Activated CD4-positive, CD25-positive, alpha-beta regulatory T cell treated with anti-CD3 and anti-CD28 coated beads, Interleukin-2, amount 50 U/mL, for 16 hours (primary cell): Measurements from ENCODE around the gene EDEM2.
"Not testable (repeated sequence)": the region's sequence is repeated elsewhere in the genome, so short reads cannot be mapped to it uniquely, and the experiment has no call there.

Experiments used
- DNase-seq: peaks from one replicate; pipeline ENCODE4 v3.0.0-alpha.2; 2020; ENCODE audit warnings: low read depth, low spot score

EDEM2 gene

DNA sequence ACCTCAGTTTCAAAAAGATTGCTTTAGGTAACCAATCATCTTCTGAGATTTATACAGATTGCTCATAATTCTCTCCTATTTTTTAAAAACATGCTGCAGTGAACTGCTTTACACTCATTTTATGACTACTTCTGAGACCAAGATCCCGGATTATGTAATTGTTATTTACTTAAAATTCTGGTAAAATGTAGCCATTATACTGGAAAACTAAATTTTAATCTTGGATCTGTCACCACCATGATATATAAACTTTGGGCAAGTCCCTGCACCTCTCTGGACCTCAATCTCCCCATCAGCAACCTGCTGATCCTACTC, 24.3 kb upstream of the EDEM2 start:
- no peak for DNase-seq

DNA sequence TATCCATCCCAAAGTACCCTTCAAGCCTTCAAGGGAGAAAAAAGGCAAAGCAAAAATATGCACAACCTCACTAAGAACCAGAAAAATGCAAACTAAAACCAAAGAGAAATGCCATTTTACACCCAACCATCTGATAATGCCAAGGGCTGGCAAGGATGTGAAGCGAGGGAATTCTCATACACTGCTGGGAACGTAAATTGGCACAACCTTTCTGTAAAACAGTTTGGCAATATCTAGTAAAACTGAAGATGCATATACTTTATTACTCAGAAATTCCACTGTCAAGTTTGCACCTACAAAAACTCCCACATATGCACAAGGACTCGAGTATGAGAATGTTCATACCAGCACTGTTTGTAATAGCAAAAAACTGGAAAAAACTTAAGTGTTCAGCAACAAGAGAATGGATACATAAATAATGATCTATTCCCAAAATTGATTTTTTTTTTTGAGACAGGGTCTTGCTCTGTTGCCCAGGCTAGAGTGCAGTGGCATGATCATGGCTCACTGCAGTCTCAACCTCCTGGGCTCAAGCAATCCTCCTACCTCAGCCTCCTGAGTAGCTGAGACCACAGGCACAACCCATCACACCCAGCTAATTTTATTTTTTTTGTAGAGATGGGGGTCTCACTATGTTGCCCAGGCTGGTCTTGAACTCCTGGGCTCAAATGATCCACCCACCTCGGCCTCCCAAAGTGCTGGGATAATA, 21.7 kb upstream of the EDEM2 start:
- not testable (repeated sequence) for DNase-seq

DNA sequence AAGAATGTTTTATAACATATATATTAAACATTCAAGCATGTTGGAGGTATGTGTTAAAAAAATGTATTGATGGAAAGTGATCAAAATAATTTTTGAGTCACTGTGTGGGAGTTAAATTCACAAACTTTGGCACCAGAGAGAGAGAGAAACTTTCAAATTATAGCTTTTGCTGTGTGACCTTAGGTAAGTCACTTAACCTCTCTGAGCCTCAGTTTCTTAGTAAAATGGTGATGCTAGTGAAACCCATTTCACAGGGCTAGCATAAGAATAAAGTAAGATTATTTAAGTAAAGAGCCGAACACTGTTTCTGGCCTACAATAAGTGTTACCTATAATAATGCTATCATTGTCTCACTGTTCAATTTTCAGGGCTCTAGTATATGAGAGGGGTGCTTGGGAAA, 20.7 kb upstream of the EDEM2 start:
- no peak for DNase-seq

DNA sequence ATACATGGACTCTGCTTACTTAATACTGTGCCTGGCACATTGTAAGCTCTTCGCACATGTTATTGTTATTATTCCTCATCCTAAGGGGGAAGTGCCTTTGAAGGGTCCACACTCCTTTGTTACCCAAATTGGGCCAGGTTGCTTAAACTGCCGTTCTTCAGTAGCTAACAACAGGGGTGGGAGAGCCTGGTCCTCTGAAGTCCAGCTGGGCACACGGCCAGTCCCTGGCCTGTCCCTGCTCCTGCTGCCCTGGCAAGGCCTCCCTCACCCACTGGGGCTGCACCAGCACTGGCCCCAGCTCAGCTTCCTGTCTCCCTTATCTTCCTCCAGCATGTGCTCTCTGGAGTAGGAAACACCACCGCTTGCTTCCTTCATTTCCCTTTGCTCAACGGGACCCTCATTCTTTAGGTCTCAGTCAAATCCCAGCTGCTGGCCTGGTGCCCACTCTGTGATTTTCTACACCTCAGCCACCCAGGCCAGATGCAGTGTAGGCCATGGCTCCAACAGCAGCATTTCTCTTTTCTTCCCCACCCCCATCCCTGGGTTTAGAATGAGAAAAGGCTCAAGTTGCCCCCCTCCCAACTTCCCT, 19.2 kb upstream of the EDEM2 start:
- no peak for DNase-seq

DNA sequence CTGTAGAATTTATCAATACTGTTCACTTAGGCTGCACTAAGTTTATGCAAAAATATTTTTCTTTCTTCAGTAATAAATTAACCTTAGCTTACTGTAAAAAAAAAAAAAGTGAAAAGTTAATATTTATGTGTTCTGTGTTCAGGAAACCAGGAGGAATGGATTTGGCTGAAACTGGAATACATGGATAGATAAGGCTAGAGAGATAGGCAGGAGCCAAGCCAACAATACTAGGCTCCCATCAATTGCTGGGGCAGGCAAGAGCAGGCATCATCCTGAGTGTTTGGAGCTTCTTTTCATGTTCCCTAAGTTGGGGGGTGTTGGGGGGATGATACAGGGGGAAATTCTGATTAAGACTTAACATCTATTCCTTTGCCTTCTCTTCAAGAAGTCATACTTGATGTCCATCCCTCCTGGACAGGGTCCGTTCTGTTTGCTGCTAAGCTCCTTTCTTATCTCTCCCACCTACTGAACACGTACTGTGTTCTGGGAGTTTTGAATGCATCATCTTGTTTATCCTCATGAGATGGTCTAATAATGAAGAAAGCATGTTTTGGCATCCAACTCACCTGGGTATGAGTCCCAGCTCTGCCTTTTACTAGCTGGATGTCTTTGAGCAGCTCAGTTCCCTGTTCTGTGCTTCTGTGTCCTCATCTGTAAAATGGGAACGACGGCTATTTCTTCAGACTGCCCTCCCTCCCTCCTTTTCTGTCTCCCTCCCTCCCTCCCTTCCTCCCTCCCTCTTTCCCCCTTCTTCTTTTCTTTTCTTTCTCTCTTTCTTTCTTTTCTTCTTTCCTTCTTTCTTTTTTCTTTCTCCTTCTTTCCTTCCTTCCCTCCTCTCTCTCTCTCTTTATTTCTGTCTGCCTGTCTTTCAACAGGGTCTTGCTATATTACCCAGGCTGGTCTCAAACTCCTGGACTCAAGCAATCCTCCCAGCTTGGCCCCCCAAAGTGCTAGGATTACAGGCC, 18.4 kb upstream of the EDEM2 start:
- no peak for DNase-seq

DNA sequence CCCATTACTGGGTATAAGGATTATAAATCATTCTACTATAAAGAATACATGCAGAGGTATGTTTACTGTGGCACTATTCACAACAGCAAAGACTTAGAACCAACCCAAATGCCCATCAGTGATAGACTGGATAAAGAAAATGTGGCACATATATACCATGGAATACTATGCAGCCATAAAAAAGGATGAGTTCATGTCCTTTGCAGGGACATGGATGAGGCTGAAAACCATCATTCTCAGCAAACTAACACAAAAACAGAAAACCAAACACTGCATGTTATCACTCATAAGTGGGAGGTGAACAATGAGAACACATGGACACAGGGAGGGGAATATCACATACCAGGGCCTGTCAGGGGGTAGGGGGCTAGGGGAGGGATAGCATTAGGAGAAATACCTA, 17.4 kb upstream of the EDEM2 start:
- DNase-seq, result not testable (repeated sequence)

DNA sequence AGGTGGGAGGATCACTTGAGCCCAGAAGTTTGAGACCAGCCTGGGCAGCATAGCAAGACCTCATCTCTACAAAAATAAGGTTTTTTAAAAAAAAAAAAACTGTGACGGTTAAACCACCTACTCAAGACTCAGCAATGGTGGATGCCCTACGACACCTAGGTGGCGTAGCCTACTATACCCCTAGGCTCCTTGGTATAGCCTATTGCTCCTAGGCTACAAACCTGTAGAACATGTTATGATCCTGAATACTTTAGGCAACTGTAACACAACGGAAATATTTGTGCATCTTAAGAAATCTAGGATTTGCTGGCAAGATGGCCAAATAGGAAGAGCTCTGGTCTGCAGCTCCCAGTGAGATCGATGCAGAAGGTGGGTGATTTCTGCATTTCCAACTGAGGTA, 13.2 kb upstream of the EDEM2 start:
- DNase-seq, result not testable (repeated sequence)

DNA sequence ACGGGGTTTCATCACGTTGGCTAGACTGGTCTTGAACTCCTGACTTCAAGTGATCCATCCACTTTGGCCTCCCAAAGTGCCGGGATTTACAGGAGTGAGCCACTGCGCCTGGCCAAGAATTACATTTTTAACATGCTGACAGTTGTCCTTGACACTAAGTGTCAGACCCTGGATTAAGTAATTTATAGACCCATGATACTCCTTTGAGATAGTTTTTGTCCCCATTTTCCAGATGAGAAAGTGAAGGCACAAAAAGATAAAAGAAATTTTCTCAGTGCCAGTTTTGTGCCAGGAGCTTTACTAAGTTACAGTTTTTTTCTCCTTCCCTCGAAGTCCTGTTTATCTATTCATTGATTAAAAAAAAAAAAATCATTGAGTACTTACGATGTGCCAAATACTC, 9.8 kb upstream of the EDEM2 start:
- DNase-seq, result no peak

DNA sequence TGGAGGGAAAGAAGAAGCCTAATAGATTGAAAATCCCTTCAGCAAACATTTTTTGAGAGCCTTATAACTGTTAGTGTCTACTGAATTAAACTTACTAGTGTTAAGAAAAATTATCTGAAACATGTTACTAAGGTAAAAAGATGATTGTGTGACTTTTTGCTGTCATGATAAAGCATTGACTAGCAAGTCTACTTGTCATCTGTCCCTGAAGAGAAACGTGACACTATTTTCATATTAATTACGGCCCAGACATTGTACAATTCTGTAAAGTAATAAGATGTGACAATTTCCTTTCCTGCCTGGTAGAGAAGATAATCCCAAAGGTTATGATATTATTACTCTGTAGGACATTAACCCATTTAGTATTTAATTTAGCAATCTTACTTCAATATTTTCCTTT, 8.8 kb upstream of the EDEM2 start:
- DNase-seq, result no peak

DNA sequence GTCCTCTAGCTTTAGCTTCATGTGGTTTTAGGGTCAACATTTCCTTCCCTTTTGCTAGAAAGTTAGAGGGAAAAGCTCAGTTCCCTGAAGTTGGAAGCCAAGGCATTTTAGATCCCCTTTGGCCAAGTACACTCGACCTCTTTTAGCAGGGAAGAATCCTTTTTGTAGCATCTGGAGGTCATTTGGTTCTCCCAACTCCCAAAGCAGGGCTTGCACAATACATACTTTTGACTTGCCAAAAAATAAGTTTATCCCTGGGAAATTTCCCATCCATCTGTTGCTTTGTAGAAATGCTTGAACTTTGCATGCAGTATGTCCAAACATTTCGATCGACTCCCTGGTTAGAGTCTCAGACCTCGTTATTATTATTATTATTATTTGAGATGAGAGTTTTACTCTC, 4.6 kb upstream of the EDEM2 start:
- DNase-seq, result no peak

DNA sequence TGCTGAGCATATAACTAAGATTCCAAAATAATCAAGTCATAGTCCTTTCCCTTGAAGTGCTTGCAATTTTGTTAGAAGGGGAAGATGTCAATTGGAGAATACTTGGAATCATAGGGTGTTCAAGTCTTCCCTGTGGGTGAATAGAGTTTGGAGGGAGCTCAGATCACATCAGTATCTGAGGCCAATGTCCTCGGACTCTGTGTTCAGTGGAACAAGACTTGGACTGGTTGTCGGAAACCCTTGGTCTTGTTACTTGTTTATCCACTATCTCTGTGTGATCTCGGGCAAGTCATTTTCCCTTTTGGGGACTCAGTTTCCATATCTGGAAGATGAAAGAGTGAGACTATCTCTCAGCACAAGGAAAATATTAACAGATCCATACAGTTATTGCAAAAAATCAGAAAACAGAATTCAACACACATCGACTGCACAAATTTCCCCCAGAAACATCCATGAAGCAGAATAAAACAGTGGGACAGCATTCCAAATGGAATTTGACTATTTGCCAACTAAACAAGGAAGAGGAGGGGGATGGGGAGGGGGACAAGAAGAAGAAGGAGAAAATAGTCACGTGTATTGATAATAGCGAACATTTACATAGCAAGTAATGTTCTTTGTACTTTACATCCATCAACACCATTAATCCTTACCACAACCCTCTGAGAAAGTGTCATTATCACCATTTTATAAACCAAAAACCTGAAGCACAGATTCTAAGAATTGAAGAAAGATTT, 3.9 kb upstream of the EDEM2 start:
- DNase-seq, result no peak

DNA sequence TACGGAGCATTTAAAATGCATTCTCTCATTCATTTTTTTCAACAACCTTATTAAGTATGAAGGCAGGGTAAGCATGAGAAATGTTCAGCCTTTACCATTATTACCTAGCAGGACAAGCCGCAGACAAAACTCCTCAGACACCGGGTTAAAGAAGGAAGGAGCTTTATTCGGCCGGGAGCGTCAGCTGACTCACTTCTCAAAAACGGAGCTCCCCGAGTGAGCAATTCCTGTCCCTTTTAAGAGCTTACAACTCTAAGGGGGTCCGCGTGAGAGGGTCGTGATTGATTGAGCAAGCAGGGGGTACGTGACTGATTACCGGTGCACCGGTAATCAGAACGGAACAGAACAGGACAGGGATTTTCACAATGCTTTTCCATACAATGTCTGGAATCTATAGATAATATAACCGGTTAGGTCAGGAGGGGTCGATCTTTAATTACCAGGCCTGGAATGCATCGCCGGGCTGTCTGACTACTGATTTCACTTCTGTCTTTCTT, 487 bp upstream of the EDEM2 start:
- not testable (repeated sequence) for DNase-seq

DNA sequence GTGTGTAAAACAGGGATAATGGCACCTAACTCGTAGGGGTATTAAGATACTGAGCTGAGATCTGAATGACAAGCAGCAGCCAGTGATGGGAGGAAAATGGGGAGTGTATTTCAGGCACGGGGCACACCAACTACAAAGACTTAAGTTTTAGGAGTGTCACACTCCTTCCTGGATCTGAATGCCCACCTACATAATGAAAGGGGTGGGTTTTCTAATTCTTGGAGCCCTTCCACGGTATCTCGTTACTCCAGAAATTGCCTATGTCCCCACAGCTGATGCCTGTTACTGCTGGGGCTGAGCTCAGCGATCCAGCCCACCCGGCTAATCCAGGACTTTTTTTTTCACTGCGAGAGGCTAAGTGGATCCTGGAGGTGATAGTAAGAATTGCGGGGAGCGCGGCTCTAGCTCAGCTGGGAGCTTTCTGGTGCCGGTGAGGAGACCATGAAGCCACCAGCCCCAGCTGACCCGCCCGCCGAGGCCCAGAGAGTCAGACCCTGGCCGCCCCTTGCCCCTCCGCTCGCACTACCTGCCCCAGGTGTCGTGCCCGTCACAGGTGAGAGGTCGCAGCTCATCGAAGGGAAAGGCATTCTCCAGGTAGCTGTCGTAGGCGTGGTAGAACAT, 727 bp downstream of the EDEM2 start:
- DNase-seq, result no peak

DNA sequence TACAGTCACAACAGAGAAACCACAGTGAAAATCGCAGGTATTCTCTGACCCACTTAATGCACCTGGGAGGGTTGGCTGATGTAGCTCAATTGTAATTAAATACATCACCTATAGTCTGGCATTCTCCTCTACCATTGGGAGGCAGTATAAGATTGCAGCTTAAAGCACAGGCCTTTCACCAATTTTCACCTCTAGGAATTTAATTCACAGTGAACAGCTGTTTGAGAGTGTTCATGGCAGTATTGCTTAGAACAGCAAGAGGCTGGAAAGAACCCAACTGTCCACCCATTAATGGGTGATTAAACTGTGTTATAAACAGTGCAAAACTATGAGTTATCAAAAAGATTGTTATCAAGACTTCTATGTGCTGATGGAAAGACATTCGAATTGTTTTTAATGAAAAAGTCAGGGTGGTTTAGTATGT, 2.0 kb downstream of the EDEM2 start:
- no peak for DNase-seq

DNA sequence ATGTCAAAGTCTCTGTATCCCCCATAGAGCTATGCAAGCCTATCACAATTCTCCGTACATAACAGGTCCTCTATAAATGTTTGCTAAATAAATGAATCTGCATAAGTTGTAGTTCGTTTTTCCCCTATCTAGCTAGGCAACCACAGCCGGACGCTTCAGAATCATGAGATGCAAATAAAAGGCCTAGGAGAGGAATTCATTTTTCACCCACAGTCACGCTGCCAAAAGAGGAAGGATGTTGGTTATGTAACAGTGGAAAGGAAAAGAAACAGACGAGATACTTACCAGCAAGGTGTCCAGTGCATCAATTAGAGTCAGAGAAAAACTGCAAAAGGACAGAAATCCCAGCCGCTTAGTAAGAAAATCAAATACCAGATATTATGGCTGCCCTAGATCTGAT, 2.4 kb downstream of the EDEM2 start:
- DNase-seq, result no peak

DNA sequence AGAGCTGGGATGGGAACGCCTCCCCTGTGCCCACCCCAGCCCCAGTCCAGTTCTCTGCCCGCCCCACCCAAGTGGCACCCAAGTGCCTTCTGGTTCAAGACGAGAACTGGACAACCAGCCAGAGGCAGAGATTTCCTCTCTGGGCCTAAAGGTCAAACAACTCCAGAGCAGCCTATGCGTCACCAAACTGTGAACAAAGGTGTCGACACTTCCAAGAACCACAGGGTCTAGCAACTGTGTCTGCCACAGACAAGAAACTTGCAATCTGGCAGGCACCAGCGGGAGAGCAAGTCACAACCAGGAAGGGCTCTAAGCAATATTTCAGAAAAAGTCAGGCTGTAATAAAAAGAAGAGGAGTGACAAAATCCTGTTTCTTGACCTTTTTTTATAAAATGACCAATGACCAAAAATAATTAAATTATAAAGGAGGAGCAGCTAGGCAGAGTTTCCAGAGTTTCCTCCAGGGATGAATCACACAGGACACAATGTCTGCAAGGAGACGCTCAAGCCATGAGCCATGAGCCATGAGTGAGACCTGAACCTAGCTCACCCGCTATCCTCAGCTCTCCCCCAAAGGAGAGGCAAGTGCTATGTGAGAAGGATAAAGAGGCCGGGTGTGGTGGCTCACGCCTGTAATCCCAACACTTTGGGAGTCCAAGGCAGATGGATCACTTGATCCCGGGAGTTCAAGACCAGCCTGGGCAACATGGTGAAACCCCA, 11.1 kb downstream of the EDEM2 start:
- DNase-seq, result no peak

DNA sequence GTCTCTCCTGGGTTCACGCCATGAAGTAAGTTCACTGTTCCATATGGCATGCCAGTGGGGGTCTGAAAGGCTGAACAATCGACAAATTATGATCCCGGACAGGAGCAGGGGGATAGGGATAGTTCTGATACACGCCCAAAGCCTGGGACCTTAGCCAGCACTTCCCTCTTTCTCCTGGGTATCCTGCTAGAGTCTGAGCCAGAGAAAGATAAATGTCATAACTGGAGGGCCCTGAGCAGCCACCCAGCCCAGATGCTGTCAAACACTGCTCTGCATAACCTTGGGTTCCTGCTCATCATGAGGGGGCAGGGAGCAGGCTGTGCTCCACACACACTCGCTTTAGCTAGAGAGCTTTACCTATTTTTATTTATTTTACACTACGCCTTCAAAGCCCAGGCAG, 12.3 kb downstream of the EDEM2 start:
- no peak for DNase-seq

DNA sequence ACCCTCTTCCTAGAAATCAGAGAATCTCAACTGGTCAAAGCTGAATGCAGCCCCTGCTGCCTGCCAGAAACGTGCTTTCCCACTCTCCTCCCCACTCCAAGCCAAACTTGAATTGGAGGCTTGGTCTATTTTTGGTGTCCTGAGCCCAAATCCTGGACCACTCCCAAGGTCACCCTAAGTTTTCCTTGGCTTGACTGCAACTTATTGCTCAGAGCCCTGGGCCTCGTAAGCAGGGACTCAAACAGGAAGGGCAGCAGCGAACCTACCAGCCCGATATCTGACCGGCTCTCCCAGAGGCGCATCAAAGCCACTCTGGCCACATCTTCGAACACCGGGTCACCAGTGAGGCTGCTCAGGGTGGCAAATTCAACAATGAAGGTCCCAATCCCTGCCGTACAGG, 12.7 kb downstream of the EDEM2 start:
- no peak for DNase-seq

DNA sequence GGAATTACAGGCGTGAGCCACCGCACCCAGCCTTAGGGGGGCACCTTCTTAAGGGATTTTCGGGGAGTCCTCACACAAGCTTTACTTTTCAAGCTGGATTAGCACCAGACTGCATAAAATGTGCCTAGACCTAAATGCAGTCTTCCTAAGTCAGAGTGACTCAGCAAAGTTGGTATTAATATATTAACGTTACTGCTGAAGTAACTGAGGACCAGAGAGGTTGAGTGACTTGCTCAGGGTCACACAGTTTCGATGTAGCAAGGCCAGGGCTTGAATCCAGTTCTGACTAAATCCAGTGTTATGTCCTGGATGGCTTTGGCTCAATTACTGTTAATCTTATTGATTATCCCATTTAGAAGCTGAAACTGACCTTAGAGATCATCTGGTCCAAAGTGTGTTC, 13.4 kb downstream of the EDEM2 start:
- DNase-seq, result no peak

DNA sequence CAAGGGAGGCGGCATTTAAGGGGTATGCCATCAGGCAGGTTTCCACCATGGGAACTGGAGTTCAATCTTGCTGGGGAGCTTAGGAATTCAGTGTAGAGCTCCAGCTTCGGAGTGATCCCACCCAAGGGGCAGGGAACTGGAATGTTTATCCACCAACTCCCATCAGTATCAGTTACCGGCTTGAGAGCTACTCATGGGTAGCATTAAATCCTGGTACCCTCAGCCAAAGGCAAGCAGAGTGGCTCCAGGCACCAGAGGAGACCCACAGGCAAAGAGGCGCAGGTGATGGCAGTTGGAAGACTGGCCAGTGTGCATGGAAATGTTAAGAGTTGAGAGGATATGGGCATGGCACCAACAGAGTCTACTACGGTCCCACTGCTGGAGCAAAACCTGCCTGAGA, 14.1 kb downstream of the EDEM2 start:
- no peak for DNase-seq

DNA sequence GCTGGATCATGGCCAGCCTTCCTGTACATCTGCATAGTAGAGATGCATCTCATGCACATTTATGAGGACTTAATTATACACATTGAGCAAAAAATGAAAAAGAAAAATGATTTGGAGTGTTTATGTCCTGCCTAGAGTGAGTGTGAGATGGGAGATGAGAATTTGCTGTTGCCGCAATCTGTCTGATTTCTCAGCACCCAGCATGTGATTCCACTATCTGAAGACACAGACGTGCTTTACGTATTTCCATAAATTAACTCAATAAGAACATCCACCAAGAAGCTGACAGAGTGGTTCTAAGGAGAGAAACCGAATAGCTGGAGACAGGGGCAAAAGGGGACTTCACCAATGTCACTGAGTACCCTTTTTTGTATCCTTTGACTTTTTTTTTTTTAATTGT, 15.2 kb downstream of the EDEM2 start:
- no peak for DNase-seq
